ENCODE results near the gene JAZF1. TPM values are rescaled to one million over a fixed set of nuclear protein-coding genes. Genes with fewer than 3 reads are reported as not detected.

The JAZF1 gene
- total RNA-seq, 1 experiment from 2014 or later = 3.4 TPM

GRCh38 chr7:28155964-28156363, 24.6 kb downstream of the JAZF1 start:
- Histone ChIP-seq H3K4me3 (replicated peaks in 1 of 2; ENCODE audit: low read depth in 1 of 2, low read length in 2 of 2) (no peak overlapping the region), H3K4me2 (ENCODE audit: low read length) (no peak overlapping the region), H3K4me1 (ENCODE audit: control insufficient read depth in 1 of 2, insufficient read depth in 2 of 2, low read length in 2 of 2) (no peaks in the 10 kb centered on the region), H3K36me3 (ENCODE audit: control insufficient read depth in 1 of 2, insufficient read depth in 2 of 2, low read length in 2 of 2) (no peaks in the 10 kb centered on the region), H3K27me3 (ENCODE audit: insufficient read depth, low read length) (no peaks in the 10 kb centered on the region), H3K9me2 (ENCODE audit: insufficient read depth) (no peaks in the 10 kb centered on the region), H3K27ac (ENCODE audit: low read depth, low read length) (no peak overlapping the region), H3K9me3 (ENCODE audit: control insufficient read depth in 1 of 2, insufficient read depth in 1 of 2, low read depth in 1 of 2, low read length in 2 of 2) (no peaks in the 10 kb centered on the region), H4K20me1 (ENCODE audit: insufficient read depth) (no peaks in the 10 kb centered on the region), H3K9ac (ENCODE audit: low read length) (no peak overlapping the region), H2AFZ (ENCODE audit: low read depth, low read length, poor library complexity, severe bottlenecking) (no peak overlapping the region), H3K79me2 (ENCODE audit: insufficient read depth, low read length) (no peaks in the 10 kb centered on the region)
- no peak for ATAC-seq
- no peak for TF ChIP-seq EGR1 (IDR thresholded peaks at IDR 0.05; ENCODE audit: low read depth)
- TF ChIP-seq JUND (IDR thresholded peaks at IDR 0.05) = no peak
- no peak for TF ChIP-seq POLR2AphosphoS5 (IDR thresholded peaks at IDR 0.05; ENCODE audit: low read depth, low read length)
- TF ChIP-seq CEBPB (IDR thresholded peaks at IDR 0.05; ENCODE audit: low read depth) = no peak
- no peak for TF ChIP-seq POLR2A (IDR thresholded peaks at IDR 0.05; ENCODE audit: borderline replicate concordance, extremely low read depth, insufficient read depth, insufficient read length)
- TF ChIP-seq SP1 (IDR thresholded peaks at IDR 0.05; ENCODE audit: low read depth) = no peak
- no peak for TF ChIP-seq YY1 (IDR thresholded peaks at IDR 0.05; ENCODE audit: extremely low read depth, insufficient replicate concordance, low read depth, low read length)
- no peak for TF ChIP-seq SIN3A (IDR thresholded peaks at IDR 0.05; ENCODE audit: low read depth)
- TF ChIP-seq EZH2 (IDR thresholded peaks at IDR 0.05) = no peak
- no peak for TF ChIP-seq TCF7L2 (IDR thresholded peaks at IDR 0.05; ENCODE audit: borderline replicate concordance, extremely low read depth, insufficient read depth, insufficient read length)
- ChIA-PET CTCF (no interaction called here), POLR2A (no interaction called here), RAD21 (ENCODE audit: low non-redundant PET in 1 of 2, low total read pairs in 2 of 2, uncharacterized antibody in 2 of 2, unreplicated experiment in 2 of 2) (no interaction called here)
- intact Hi-C loops (cut with micrococcal nuclease) = no loop called here
- no TSS peak for BruUV-seq (replicated peaks)
- DNase-seq (ENCODE audit: low read depth, low spot score) = no peak

- Histone ChIP-seq H2AFZ (ENCODE audit: low read depth, low read length, poor library complexity, severe bottlenecking) (no peak overlapping the region), H3K4me3 (replicated peaks in 1 of 2; ENCODE audit: low read depth in 1 of 2, low read length in 2 of 2) (no peak overlapping the region), H3K9me3 (ENCODE audit: control insufficient read depth in 1 of 2, insufficient read depth in 1 of 2, low read depth in 1 of 2, low read length in 2 of 2) (no peaks in the 10 kb centered on the region), H3K79me2 (ENCODE audit: insufficient read depth, low read length) (no peaks in the 10 kb centered on the region), H3K9ac (ENCODE audit: low read length) (no peak overlapping the region), H4K20me1 (ENCODE audit: insufficient read depth) (no peaks in the 10 kb centered on the region), H3K27me3 (ENCODE audit: insufficient read depth, low read length) (no peaks in the 10 kb centered on the region), H3K4me2 (ENCODE audit: low read length) (no peak overlapping the region), H3K27ac (ENCODE audit: low read depth, low read length) (no peak overlapping the region), H3K36me3 (ENCODE audit: control insufficient read depth in 1 of 2, insufficient read depth in 2 of 2, low read length in 2 of 2) (no peaks in the 10 kb centered on the region), H3K4me1 (ENCODE audit: control insufficient read depth in 1 of 2, insufficient read depth in 2 of 2, low read length in 2 of 2) (no peaks in the 10 kb centered on the region), H3K9me2 (ENCODE audit: insufficient read depth) (no peaks in the 10 kb centered on the region)
- ATAC-seq (no peak), DNase-seq (ENCODE audit: low read depth, low spot score) (no peak)
- BruUV-seq (replicated peaks) = no TSS peak
- TF ChIP-seq MAX (IDR thresholded peaks at IDR 0.05) (no peak), YY1 (IDR thresholded peaks at IDR 0.05; ENCODE audit: extremely low read depth, insufficient replicate concordance, low read depth, low read length) (no peak), SRF (IDR thresholded peaks at IDR 0.05; ENCODE audit: low read depth) (no peak), EZH2phosphoT487 (IDR thresholded peaks at IDR 0.05; ENCODE audit: borderline replicate concordance) (no peak)
- ChIA-PET RAD21 (ENCODE audit: low non-redundant PET in 1 of 2, low total read pairs in 2 of 2, uncharacterized antibody in 2 of 2, unreplicated experiment in 2 of 2) (no interaction called here), POLR2A (no interaction called here), CTCF (no interaction called here)
- intact Hi-C loops (cut with micrococcal nuclease) = no loop called here
These were observed 25.5 kb downstream of the JAZF1 start for GRCh38 chr7:28155019-28155660.
